Epithelial cell of prostate (primary cell): Measurements from ENCODE around the gene PLAC9.
"Not testable (repeated sequence)": the region's sequence is repeated elsewhere in the genome, so short reads cannot be mapped to it uniquely, and the experiment has no call there.

Source experiments
- DNase-seq: peaks from one replicate; pipeline ENCODE4 v3.0.0-alpha.2; 2011; ENCODE audit warnings: low read depth, low spot score
- H3K27ac ChIP-seq: fragments of 450-650 bp; 2 replicates; pipeline ENCODE4 v1.5.1; 2017; ENCODE audit warnings: mild to moderate bottlenecking

The PLAC9 gene

DNA sequence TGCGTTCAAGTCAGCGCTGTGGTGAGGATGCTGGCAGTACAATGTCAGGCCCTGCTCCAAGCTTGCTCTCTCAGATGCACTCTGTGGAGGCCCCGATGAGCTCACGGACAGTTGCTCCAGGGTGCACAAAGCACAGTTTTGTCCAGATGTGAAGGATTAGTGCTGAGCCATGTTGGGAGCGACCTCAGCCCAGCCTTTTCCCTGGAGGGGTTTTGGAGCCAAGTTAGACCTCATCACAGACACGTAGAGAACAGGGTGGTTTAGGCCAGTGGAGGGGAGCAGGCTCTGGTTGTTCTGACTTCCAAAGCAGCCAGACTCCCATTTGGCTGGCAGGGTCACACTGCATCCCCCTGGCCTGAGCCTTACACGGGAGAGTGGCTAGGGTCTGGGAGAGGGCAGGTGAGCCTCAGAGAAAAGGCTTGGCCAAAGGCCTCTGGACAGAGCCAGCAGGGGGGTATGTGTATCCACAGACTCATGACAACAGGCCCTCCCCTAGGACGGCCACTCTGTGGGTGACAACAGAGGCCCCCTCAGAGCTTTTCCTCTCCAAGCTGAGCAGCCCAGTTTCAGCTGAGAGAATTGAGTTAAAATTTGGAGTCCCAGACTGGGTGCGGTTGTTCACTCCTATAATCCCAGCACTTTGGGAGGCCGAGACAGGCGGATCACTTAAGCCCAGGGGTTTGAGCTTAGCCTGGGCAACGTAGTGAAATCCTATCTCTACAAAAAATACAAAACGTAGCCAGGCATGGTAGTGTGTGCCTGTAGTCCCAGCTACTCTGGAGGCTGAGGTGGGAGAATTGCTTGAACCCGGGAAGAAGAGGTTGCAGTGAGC, 4.7 kb downstream of the PLAC9 start:
- no peak overlapping the region for H3K27ac ChIP-seq
- no peak for DNase-seq

DNA sequence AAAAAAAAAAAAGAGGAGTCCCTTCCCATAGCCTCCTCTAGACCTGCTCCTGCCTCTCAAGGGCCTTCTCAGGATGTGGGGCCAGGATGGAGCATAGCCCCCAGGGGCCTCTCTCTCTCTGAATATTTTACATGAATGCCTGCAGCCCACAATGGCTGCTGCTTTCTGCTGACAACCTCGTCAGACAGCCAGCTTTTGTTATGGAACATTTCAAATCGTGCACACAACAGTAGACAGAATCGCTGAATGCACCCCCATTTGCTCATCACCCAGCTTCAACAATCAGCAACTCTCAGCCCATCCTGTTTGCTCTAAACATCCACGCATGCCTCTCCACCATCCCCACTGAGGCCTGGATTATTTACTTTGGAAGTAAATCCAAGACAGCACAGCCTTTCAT, 5.4 kb downstream of the PLAC9 start:
- no peak overlapping the region for H3K27ac ChIP-seq
- no peak for DNase-seq

DNA sequence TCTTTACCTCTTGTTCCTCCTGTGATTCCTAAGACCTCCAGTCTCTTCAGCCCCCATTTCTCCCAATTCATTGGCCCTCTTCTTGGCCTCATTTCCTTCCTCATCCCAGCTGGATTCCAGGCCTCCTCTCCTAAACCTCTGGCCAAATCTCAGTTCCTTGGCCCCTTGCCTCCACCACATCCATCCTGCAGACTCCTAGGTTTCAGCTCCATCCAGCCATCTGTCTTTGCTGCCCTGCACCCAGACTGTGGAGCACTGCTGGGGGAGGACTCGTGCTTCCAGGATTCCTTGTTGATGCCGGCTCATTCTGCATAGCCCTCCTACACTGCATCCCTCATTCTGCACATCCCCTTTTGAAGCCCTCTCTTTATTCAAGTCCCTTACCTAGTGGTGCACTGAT, 6.7 kb downstream of the PLAC9 start:
- no peak overlapping the region for H3K27ac ChIP-seq
- no peak for DNase-seq

DNA sequence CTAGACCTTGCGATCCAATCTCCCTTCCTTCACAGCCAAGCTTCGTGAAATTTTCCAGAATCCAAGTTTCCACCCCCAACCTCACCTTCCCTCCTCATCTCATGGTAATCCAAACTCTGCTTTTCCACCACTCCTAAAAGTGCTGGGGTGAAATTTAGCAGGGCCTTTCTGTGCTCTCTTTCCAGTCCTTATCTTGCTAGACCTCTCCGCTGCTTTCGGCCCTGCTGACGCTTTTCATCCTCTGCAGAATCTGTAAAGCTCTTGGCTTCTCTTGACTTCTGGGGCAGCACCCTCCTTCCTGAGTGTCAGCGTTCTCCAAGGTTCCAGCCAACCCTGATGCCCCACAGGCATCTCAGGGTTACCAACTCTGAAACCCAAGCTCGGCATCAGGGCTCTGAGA, 7.7 kb downstream of the PLAC9 start:
- DNase-seq = no peak
- H3K27ac ChIP-seq = no peak overlapping the region

DNA sequence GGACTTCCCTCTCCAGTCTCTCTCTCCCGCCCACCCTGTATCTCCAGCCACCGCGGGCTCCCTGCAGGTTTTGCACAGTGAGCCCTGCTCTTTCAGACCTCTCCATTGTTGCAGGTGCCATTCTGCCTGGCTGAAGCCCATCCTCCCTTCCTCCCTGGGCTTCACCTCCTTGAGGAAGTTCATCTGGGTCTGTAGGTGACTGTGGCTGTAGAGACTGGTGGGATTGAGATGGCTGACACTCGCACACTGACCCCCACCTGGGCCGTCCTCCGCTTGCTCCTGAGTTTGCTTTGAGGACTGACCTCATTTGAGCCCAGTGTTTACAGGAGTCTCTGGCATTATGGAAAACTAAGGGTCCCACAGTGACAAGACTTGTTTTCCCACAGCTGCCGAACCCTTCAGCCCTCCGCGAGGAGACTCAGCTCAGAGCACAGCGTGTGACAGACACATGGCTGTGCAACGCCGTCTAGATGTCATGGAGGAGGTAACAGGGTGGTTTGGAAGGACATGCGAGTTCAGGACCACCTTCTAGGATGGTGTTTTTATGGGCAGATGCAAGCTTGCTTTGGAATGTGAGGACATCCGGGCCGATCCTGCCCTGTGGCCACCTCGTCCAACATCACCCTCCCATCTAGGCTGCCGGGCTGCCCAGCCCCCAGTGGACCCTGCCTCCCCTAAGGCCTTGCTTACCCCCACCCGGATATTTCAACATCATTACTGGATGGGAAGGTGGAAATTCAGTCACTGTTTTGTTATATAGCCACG, 9.3 kb downstream of the PLAC9 start:
- H3K27ac ChIP-seq = no peak overlapping the region

DNA sequence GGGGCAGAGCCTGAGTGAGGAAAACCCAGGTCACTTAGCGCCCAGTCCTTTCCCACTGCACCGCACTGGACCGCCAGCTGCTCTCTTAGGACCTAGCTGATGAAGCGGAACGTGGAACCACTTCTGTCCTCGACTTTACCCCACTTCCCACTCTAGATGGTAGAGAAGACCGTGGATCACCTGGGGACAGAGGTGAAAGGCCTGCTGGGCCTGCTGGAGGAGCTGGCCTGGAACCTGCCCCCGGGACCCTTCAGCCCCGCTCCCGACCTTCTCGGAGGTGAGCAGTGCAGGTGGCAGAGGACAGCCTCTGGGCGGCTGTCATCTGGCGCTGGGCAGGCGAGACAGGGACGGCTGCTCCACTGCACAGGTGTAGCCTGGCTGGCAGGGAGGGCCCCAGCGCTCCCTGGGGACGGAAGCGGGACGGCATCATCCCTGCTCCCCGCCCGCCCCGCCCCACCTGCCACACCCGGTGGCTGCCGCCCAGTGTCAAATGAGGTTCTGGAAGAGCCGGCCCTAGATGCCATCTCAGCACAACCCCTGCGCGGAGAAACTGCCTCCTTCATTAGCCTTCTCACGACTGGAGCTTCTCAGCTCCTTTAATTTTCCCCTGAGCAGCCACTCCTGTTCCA, 11.7 kb downstream of the PLAC9 start:
- DNase-seq = no peak
- peak overlapping the region; percentile 71 for H3K27ac ChIP-seq

More for the DNA sequence above, 9.3 kb downstream of the PLAC9 start:
- no peak for DNase-seq

DNA sequence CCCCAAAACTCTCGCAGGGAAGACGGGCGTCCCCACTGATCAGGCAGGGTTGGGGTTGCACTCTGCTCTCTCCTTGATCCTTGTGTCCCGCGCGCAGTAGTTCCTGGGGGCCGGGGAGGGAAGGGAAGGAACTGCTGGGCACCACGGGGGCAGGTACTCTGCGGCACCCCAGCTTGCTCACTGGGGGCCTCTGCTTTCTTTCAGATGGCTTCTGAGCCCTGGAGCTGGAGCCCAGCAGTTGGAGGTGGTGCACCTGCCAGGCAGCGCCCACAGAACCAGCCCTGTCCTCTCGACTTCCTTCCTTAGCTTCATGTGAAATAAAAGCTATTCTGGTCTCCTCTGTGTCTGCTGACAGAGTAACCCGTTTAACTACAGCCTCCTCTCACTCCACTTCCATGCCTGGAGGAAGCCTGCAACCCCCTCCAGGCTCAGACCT, 12.2 kb downstream of the PLAC9 start:
- peak overlapping the region; percentile 71 for H3K27ac ChIP-seq
- no peak for DNase-seq

DNA sequence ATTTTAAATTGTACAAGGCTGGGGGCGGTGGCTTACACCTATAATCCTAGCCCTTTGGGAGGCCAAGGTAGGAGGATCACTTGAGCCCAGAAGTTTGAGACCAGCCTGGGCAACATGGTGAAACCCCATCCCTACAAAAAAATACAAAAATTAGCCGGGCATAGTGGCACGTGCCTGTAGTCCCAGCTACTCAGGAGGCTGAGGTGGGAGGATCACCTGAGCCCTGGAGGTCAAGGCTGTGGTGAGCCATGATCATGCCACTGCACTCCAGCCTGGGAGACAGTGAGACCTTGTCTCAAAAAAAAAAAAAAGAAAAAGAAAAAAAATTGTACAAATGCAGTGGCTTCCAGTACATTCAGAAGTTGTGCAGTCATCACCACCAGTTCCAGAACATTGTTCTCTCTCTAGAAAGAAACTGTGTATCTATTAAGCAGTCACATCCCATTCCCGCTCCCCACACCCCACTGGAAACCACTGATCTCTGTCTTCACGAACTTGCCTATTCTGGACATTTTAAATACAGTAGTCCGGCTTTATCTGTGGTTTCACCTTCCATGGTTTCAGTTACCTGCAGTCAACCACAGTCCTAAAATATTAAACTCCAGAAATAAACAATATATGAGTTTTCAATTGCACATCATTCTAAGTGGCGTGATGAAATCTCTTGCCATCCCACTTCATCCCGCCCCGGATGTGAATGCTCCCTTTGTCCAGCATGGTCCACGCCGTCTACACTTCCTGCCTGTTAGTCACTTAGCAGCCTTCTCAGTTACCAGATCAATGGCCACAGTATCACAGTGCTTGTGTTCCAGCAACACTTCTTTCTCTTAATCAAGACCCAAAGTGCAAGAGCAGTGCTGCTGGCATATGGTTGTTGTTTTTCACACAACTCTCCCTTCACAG, 13.1 kb downstream of the PLAC9 start:
- DNase-seq = not testable (repeated sequence)
- peak overlapping the region; percentile 71 for H3K27ac ChIP-seq

DNA sequence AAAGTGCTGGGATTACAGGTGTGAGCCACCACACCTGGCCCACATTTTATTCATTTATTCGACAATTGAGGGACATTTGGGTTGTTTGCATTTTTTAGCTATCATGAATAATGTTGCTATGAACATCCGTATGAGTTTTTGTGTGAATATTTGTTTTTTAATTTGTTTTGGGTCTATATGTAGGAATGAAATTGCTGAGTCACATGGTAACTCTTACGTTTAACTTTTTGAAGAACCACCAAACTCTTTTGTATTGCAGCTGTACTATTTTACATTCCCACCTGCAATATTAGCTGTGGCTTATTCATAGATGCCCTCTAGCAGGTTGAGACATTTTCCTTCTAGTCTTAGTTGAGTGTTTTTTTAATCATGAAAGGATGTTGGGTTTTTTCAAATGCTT, 14.4 kb downstream of the PLAC9 start:
- H3K27ac ChIP-seq = peak overlapping the region; percentile 71
- no peak for DNase-seq

DNA sequence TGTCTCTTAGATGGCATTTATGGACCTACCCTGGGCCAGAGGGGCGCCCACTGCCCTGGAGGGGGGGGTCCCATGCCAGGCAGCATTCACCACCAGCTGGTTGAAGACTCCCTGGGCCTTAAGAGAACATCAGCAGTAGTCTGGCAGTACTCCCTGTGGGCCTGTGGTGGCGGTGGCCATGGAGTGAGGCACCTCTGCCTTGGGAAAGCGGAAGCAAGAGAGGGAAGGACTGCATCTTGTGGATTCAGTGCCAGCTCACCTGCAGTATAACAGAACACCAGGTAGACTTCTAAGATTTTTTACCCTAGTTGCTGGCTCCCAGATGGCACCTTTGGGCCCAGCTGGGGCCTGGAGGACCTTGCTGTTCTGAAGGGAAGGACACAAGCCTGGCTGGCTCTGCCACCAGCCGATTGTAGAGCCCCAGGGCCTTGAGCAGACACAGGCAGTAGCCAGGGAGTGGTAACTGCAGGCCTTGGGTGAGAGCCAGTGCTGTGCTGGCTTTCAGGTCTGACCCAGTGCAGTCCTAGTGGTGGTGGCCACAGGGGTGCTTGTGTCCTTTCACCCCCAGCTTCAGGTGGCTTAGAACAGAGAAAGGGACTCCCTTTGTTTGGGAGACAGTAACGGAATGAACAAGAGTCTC, 15.8 kb downstream of the PLAC9 start:
- DNase-seq = no peak
- H3K27ac ChIP-seq = peak overlapping the region; percentile 71

DNA sequence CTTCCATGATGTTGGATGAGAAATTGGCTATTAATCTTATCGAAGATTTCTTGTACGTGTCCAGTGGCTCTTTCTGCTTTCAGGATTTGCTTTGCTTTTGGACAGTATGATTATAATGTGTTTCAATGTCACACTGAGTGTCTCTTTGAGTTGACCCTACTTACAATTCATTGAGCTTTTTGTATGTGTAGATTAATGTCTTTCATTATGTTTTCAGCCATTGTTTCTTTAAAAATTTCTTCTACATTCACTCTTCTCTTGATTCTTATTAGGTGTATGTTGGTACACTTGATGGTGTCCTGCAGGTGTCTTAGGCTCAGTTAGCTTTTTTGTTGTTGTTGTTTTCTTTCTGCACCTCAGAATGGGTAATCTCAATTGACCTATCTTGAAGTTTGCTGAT, 16.6 kb downstream of the PLAC9 start:
- H3K27ac ChIP-seq = no peak overlapping the region
- DNase-seq = no peak

DNA sequence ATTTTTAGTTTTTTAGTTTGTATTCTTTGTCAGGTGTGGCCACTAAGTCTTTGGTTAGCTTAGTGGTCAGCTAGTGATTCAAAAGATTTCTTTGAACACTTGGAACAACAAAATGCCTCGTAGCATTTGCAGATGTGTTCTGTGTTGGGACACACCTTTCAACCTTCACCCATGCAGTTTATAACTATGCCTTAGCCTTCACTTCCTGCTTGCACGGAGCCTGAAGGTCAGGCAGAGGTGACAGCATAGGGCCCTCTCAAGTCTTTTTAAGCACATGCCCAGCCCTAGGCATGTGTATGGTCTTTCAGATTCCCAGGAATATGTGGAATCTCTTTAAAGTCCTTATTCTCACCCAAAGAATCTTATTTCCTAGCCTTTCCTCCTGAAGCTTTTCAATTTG, 17.6 kb downstream of the PLAC9 start:
- no peak overlapping the region for H3K27ac ChIP-seq
- no peak for DNase-seq

DNA sequence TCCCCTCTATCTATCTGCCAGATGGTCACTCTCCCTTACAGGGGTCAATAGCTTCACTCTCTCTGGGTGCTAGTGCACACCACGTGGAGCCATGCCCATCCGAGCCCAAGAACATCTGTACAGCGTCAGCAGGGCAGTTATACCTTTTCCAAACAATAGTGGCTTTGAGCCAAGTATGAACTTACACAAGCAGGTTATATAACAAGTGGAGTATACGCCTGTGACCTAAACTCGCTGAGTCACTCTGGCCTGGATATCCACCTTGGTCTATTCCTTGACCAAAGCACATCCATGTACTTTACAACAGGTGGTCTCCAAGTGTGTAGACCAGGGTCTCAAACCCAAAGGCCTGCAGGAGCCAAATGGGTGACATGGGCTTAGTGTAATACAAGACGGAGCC, 20.3 kb downstream of the PLAC9 start:
- H3K27ac ChIP-seq = no peak overlapping the region
- DNase-seq = no peak

DNA sequence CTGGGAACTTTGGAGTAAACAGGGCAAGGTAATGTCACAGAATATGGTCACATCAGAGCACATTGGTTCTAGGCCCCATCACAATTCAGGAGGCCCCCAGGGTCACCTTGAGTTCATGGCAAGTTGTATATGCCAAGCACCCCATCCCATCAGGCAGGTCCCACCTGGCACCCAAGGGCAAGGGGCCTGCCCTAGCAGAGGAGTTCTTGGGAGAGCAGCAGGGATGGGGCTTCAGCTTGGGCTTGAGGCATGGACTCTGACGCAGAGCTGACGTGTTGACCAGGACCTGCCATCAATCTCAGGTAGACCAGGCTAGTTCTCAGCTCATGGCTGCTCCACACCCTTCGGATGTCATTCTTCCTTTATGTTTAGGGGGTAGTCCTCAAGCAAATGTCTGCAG, 20.9 kb downstream of the PLAC9 start:
- no peak for DNase-seq
- no peak overlapping the region for H3K27ac ChIP-seq

DNA sequence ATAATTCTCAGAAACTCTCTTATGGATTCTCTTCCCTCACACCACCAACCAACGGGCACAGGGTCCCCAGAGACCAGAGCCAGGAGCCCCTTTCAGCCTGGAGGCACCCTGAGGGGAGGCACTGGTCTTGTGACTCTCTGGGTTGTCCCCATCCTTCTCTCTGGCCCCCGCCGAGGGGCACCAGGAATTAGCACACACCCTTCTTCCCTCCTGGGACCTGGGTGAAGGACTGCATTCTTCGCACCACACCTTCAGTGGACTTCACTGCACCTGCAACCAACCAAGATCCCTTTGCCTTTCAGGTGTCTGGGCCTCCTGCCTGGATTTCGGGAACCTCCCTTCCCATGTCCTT, 22.1 kb downstream of the PLAC9 start:
- peak overlapping the region; percentile 75 for H3K27ac ChIP-seq

DNA sequence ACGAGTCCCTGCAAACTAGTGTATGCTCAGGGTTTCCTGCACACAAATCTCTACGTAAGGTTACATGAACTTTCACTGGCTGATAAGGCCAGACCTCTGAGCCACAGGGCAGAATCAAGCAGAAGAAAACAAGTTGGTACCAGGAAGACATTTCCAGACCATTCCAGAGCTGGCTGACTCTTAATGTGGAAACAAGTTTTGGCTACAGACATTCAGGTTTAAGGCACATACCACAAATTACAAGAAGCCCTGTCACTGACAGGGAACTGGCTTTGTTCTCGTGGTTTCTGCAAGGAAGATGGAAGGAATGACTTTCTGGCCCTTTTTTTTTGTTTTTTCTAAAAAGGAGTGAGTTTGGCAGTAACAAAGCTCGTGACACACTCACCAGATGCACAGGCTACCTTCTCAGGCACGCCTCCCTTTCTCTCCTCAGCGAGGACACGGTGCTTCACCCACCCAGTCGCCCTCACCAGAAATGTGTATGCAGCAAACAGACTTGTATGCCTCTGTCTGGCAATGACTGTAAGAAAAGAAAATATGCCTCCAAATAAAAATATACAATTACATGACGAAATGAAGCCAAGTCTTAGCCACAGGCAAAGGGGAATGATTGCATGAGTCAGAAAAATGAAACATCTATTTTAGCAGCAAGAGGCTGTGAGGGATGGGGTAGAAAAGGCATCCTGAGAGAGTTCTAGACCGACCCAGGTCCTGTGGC, 22.6 kb downstream of the PLAC9 start:
- peak overlapping the region; percentile 75 for H3K27ac ChIP-seq

More for the DNA sequence above, 22.1 kb downstream of the PLAC9 start:
- DNase-seq = no peak

DNA sequence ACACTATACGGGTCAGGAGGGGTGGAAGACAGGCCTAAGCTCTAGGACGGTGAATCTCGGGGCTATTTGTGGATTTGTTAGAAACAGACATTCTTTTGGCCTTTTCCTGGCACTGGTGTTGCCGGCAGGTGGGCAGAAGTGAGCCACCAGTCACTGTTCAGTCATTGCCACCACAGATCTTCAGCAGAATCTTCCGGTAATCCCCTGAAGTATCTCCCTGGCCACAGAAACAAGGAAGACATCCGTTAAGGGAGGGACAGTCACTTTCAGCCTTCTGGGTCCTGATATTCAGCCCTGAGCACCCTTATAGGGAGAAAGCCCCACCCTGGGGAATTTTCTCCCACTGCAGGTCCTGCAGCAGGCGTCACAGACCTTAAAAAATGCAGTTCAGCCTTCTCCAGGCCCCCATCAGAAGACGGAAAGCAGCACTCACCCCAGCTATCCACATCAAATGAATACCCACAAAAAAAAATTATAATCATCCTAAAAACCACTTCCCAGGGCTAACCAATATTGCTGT, 23.2 kb downstream of the PLAC9 start:
- no peak for DNase-seq
- H3K27ac ChIP-seq = peak overlapping the region; percentile 75

More for the DNA sequence above, 22.6 kb downstream of the PLAC9 start:
- peak; percentile 69 for DNase-seq

DNA sequence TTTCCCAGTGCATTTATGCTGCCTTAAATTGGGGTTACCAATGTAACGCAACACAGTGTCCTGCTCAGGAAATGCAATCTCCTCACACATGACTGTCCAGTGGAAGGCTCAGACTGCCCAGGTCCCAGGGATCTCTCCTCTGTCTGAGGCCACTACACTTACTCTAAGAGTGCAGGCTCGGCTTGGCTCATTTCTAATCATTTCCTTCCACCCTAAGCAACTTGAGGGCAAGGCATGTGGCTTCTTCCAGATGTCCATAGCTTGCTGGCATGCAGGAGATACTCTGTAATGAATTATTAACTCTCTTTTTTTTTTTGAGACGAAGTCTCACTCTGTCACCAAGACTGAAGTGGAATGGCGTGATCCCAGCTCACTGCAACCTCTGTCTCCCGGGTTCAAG, 23.7 kb downstream of the PLAC9 start:
- H3K27ac ChIP-seq = peak overlapping the region; percentile 75
- no peak for DNase-seq

DNA sequence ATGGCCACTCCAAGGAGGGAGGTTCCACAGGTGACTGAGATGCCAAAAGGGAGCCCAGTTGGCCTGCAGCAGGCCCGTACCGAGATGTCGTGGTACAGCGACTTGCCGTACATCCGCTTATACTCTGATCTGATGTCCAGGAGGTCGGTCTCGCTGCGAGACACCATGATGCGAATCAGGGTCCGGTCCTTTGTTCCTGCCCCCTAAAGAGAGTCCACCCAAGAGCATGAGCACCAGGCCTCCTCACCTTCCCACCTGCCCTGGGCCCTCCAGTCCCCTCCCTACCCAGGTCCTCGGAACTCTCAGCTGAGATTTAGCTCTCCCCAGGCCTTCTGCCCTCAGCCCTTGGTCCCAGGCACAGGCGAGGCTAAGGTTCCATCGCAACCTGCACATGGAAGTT, 25.0 kb downstream of the PLAC9 start:
- H3K27ac ChIP-seq = no peak overlapping the region
- DNase-seq = no peak
